Astrocyte (in vitro differentiated cells and primary cell): ENCODE results near the gene SLC22A7.

ENCODE experiments used
- EZH2 ChIP-seq: IDR thresholded peaks from 2 replicates; pipeline ENCODE4 v1.6.1; 2012; ENCODE audit warnings: mild to moderate bottlenecking, low read length, inconsistent platforms; ENCODE audit not compliant: insufficient read depth
- TF ChIP-seq, protein P1 (sequence below): IDR thresholded peaks from 2 replicates; pipeline ENCODE4 v1.5.1; 2011; ENCODE audit warnings: low read depth, mild to moderate bottlenecking, inconsistent platforms, low read length, moderate library complexity; ENCODE audit not compliant: insufficient read depth

DNA sequence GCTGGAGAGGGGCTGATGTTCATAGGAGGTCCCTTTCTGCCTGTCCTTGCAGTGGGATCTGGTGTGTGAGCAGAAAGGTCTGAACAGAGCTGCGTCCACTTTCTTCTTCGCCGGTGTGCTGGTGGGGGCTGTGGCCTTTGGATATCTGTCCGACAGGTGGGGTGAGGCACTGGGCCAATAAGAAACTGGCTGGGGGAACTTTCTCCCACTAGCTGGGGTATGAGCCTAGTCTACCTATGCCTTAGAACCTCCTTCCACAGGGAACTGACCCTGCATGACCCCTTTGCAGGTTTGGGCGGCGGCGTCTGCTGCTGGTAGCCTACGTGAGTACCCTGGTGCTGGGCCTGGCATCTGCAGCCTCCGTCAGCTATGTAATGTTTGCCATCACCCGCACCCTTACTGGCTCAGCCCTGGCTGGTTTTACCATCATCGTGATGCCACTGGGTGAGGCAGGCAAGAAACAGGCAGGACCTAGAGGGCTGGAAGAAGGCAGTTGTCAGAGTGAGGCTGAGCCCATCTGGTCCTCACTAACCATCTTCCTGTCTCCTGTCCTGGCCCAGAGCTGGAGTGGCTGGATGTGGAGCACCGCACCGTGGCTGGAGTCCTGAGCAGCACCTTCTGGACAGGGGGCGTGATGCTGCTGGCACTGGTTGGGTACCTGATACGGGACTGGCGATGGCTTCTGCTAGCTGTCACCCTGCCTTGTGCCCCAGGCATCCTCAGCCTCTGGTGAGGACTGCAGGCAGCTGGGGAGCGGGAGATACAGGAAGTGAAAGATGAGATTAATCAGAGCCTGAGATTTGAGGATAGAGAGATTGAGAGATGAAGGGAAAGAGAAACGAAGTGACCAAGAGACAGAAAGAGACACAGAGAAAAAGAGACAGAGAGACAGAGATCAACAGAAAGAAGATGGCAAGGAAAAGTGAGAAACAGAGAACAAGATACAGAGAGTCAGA lies 1.6 kb downstream of the SLC22A7 start:
- TF ChIP-seq, protein P1, sequence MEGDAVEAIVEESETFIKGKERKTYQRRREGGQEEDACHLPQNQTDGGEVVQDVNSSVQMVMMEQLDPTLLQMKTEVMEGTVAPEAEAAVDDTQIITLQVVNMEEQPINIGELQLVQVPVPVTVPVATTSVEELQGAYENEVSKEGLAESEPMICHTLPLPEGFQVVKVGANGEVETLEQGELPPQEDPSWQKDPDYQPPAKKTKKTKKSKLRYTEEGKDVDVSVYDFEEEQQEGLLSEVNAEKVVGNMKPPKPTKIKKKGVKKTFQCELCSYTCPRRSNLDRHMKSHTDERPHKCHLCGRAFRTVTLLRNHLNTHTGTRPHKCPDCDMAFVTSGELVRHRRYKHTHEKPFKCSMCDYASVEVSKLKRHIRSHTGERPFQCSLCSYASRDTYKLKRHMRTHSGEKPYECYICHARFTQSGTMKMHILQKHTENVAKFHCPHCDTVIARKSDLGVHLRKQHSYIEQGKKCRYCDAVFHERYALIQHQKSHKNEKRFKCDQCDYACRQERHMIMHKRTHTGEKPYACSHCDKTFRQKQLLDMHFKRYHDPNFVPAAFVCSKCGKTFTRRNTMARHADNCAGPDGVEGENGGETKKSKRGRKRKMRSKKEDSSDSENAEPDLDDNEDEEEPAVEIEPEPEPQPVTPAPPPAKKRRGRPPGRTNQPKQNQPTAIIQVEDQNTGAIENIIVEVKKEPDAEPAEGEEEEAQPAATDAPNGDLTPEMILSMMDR = no peak
- TF ChIP-seq EZH2 = no peak
